GM12878 (cell line): Measurements from ENCODE around the gene TRPT1. TPM values are rescaled to one million over a fixed set of nuclear protein-coding genes. Genes with fewer than 3 reads are reported as not detected.

Experiments
- ATAC-seq: fragments of 200-7000 bp; cut with Tn5 transposase; 3 replicates; pipeline ENCODE4 v1.9.1; 2020; ENCODE audit warnings: mild to moderate bottlenecking, moderate library complexity
- BruUV-seq: library from RNA; stranded (reverse); fragments of 400-500 nt; replicated peaks from 2 replicates; lab custom pipeline; 2021; lab: Mats Ljungman, UMichigan
- CTCF ChIA-PET: fragments of 300-600 bp; sonication (Branson Sonifier 250); formaldehyde crosslinking; extraction: SDS; loops from one replicate; lab custom pipeline; 2021; ENCODE audit warnings: inconsistent platforms; lab: Yijun Ruan, JAX
- POLR2A ChIA-PET: fragments of 350-600 bp; formaldehyde crosslinking; extraction: SDS; loops from one replicate; lab custom pipeline; 2021; ENCODE audit warnings: inconsistent platforms; lab: Charles Lee
- RAD21 ChIA-PET: fragments of 300-600 bp; sonication (Branson Sonifier 250); formaldehyde crosslinking; loops from one replicate; lab custom pipeline; 2023; ENCODE audit warnings: antibody characterized with exemption; ENCODE audit not compliant: unreplicated experiment; lab: Charles Lee
- SMC1A ChIA-PET: fragments of 300-600 bp; sonication (Branson Sonifier 250); formaldehyde crosslinking; loops from one replicate; lab custom pipeline; 2023; ENCODE audit not compliant: unreplicated experiment, uncharacterized antibody; lab: Charles Lee
- DNase-seq: peaks from one replicate; pipeline ENCODE4 v3.0.0-alpha.2; 2011; ENCODE audit warnings: low read depth, low spot score
- FAIRE-seq: peaks from 3 replicates; lab custom pipeline; 2011; peaks lifted over from hg19 to GRCh38; lab: Jason Lieb, UNC
- H2AFZ ChIP-seq: 2 replicates; pipeline ENCODE4 v1.6.0; 2011; ENCODE audit warnings: low read depth, low read length, control low read depth; ENCODE audit not compliant: control insufficient read depth
- H3K27ac ChIP-seq: 2 replicates; pipeline ENCODE4 v1.5.1; 2011; ENCODE audit warnings: control low read depth; ENCODE audit not compliant: control insufficient read depth, insufficient read depth
- H3K27me3 ChIP-seq, 2 experiments: replicated peaks in 1 of 2; 2 replicates each; pipeline versions ENCODE4 v1.6.0 to v1.6.1; 2011; ENCODE audit warnings: low read length in 1 of 2; ENCODE audit not compliant: control insufficient read depth in 2 of 2, insufficient read depth in 2 of 2
- H3K36me3 ChIP-seq, 2 experiments: 2 replicates each; pipeline ENCODE4 v1.5.1; 2011; ENCODE audit warnings: low read length in 1 of 2; ENCODE audit not compliant: control insufficient read depth in 2 of 2, insufficient read depth in 2 of 2
- H3K4me1 ChIP-seq: 2 replicates; pipeline ENCODE4 v1.6.1; 2011; ENCODE audit warnings: mild to moderate bottlenecking, low read length, moderate library complexity, mixed read lengths; ENCODE audit not compliant: control insufficient read depth, insufficient read depth
- H3K4me2 ChIP-seq: 2 replicates; pipeline ENCODE4 v1.6.0; 2011; ENCODE audit warnings: control low read depth; ENCODE audit not compliant: control insufficient read depth, insufficient read depth
- H3K4me3 ChIP-seq: fragments of 200-600 bp; sonication (generic); 2 replicates; pipeline ENCODE4 v1.5.1; 2016
- H3K79me2 ChIP-seq: 2 replicates; pipeline ENCODE4 v1.6.0; 2011; ENCODE audit warnings: low read length; ENCODE audit not compliant: control insufficient read depth, insufficient read depth
- H3K9ac ChIP-seq: 2 replicates; pipeline ENCODE4 v1.8.0; 2011; ENCODE audit warnings: low read length, control low read depth, mixed read lengths; ENCODE audit not compliant: control insufficient read depth, insufficient read depth
- H3K9me3 ChIP-seq: replicated peaks from 3 replicates; pipeline ENCODE4 v1.5.1; 2011; ENCODE audit warnings: mild to moderate bottlenecking, low read length; ENCODE audit not compliant: control insufficient read depth, insufficient read depth
- H4K20me1 ChIP-seq: 2 replicates; pipeline ENCODE4 v1.6.0; 2011; ENCODE audit not compliant: control insufficient read depth, insufficient read depth
- ASH2L ChIP-seq: fragments of 300-600, 200-600 bp; sonication (generic); IDR thresholded peaks from 2 replicates; pipeline ENCODE4 v1.6.1; 2017; ENCODE audit warnings: low read depth, mild to moderate bottlenecking, borderline replicate concordance
- CHD1 ChIP-seq: IDR thresholded peaks from 2 replicates; pipeline ENCODE4 v1.6.1; 2012; ENCODE audit warnings: low read depth, low read length, improper control_type of control experiment
- CHD2 ChIP-seq: IDR thresholded peaks from 2 replicates; pipeline ENCODE4 v1.6.1; 2011; ENCODE audit warnings: low read depth, low read length, improper control_type of control experiment, borderline replicate concordance
- JUNB ChIP-seq: IDR thresholded peaks from 2 replicates; pipeline ENCODE4 v1.6.1; 2016; ENCODE audit warnings: antibody characterized with exemption, mild to moderate bottlenecking
- KDM1A ChIP-seq: fragments of 200-600 bp; sonication (generic); IDR thresholded peaks from 2 replicates; pipeline ENCODE4 v1.6.1; 2016; ENCODE audit warnings: borderline replicate concordance
- NBN ChIP-seq: fragments of 450-650 bp; IDR thresholded peaks from 2 replicates; pipeline ENCODE4 v1.6.1; 2016
- NFIC ChIP-seq: IDR thresholded peaks from 2 replicates; pipeline ENCODE4 v1.6.1; 2012; ENCODE audit warnings: low read depth, mild to moderate bottlenecking, inconsistent platforms, low read length, moderate library complexity
- NFYB ChIP-seq: IDR thresholded peaks from 2 replicates; pipeline ENCODE4 v1.6.1; 2011; ENCODE audit warnings: low read depth, mild to moderate bottlenecking, low read length, improper control_type of control experiment, moderate library complexity; ENCODE audit not compliant: insufficient read depth
- NRF1 ChIP-seq: conservative IDR thresholded peaks from 2 replicates; pipeline ENCODE4 v1.6.1; 2011; ENCODE audit warnings: mild to moderate bottlenecking, low read depth, low read length, improper control_type of control experiment
- PAX5 ChIP-seq: IDR thresholded peaks from 2 replicates; pipeline ENCODE4 v1.6.1; 2011; ENCODE audit warnings: low read depth, low read length, borderline replicate concordance
- PAX8 ChIP-seq: fragments of 450-650 bp; IDR thresholded peaks from 2 replicates; pipeline ENCODE4 v1.6.1; 2017; ENCODE audit warnings: mild to moderate bottlenecking, moderate library complexity
- POLR2AphosphoS5 ChIP-seq: IDR thresholded peaks from 2 replicates; pipeline ENCODE4 v1.6.1; 2011; ENCODE audit warnings: mild to moderate bottlenecking, low read length, inconsistent platforms
- RBBP5 ChIP-seq: fragments of 200-600 bp; sonication (generic); conservative IDR thresholded peaks from 2 replicates; pipeline ENCODE4 v1.6.1; 2016
- RELB ChIP-seq: fragments of 450-650 bp; IDR thresholded peaks from 2 replicates; pipeline ENCODE4 v1.6.1; 2017; ENCODE audit warnings: low read depth, mild to moderate bottlenecking, moderate library complexity
- SREBF1 ChIP-seq: IDR thresholded peaks from 2 replicates; pipeline ENCODE4 v1.6.1; 2012; ENCODE audit warnings: mild to moderate bottlenecking, low read length
- STAT1 ChIP-seq: fragments of 450-650 bp; conservative IDR thresholded peaks from 2 replicates; pipeline ENCODE4 v1.6.1; 2014; ENCODE audit warnings: antibody characterized with exemption, mild to moderate bottlenecking
- TBL1XR1 ChIP-seq: IDR thresholded peaks from 2 replicates; pipeline ENCODE4 v1.6.1; 2012; ENCODE audit warnings: low read depth, low read length, improper control_type of control experiment
- TCF7 ChIP-seq: IDR thresholded peaks from 2 replicates; pipeline ENCODE4 v1.6.1; 2014; ENCODE audit warnings: antibody characterized with exemption, borderline replicate concordance
- WGBS: methylation state at CpG from one replicate; pipeline ENCODE4 v1.1.6; 2016; ENCODE audit warnings: low lambda C conversion rate; ENCODE audit not compliant: insufficient replicate concordance, insufficient coverage; ENCODE audit errors: missing lambda C conversion rate; 5-methylcytosine and 5-hydroxymethylcytosine counted together
- in situ Hi-C: fragments of 300-500 bp; cut with MboI; formaldehyde crosslinking; loops from 9 replicates; pipeline ENCODE4 v1.14.3; 2018; ENCODE audit warnings: mixed read lengths
- intact Hi-C: fragments of 100-400 bp; cut with micrococcal nuclease; formaldehyde crosslinking; loops from one replicate; pipeline ENCODE4 v1.14.2; 2022; ENCODE audit not compliant: unreplicated experiment
- polyA plus RNA-seq, 11 experiments: library from polyadenylated mRNA; depleted of rRNA in 4 of 11; unstranded in 6 of 11; stranded (reverse) in 5 of 11; fragments of >200 nt; fragmentation: Nextera tagmentation in 4 of 11; fragmentation: Illumina TruSeq in 1 of 11; extraction: Ambion mirVana in 4 of 11; extraction: Trizol in 1 of 11; gene quantifications; 1 replicate in 1 of 11; 2 replicates in 10 of 11; pipeline versions ENCODE4 v1.2.1 to v1.2.3, GENCODE V29; 2011 to 2016; ENCODE audit warnings: inconsistent platforms in 2 of 11, missing spikeins in 2 of 11, low read depth in 1 of 11
- total RNA-seq, 4 experiments: library from RNA; depleted of rRNA in 3 of 4; stranded (reverse); fragments of >200 nt in 3 of 4; fragmentation: Illumina TruSeq in 1 of 4; extraction: Trizol in 1 of 4; gene quantifications; 2 replicates each; pipeline versions ENCODE4 v1.2.1 to v1.2.3, GENCODE V29; 2013 to 2021
- TF ChIP-seq, protein P1 (sequence below): IDR thresholded peaks from 2 replicates; pipeline ENCODE4 v1.6.1; 2012; ENCODE audit warnings: mild to moderate bottlenecking, low read depth, low read length
- TF ChIP-seq, protein P2 (sequence below): IDR thresholded peaks from 2 replicates; pipeline ENCODE4 v1.6.1; 2011; ENCODE audit warnings: low read depth, mild to moderate bottlenecking, low read length, moderate library complexity, borderline replicate concordance; ENCODE audit errors: extremely low read depth

TRPT1 gene
- total and polyA plus RNA-seq, 10 of the 15 experiments (the other 5 are each of a cell fraction or from before 2014, with no cell fraction given), result 7.1 to 63.0 (median 31.4) TPM

GRCh38 chr11:64232967-64233315, 7.0 kb upstream of the TRPT1 start:
- SMC1A ChIA-PET, result interaction anchor here (1.2 kb wide), 1 partner anchor 27 kb away, joined by 3 read pairs; no protein-coding TSS in a partner anchor
- intact Hi-C loops, result no loop called here
- DNase-seq (no peak), ATAC-seq (no peak), FAIRE-seq (no peak)
- Histone ChIP-seq H3K27me3 (no peaks in the 10 kb centered on the region), H3K4me1 (peaks cover 42% of the 10 kb centered on the region), H3K9ac (no peak overlapping the region), H3K36me3 (peaks cover 0 to 3% of the 10 kb centered on the region in 2 experiments; a peak in 2 of 4 replicates), H2AFZ (no peak overlapping the region), H3K27ac (no peak overlapping the region), H3K79me2 (peaks cover 20% of the 10 kb centered on the region), H3K9me3 (no peaks in the 10 kb centered on the region), H3K4me3 (no peak overlapping the region), H3K4me2 (no peak overlapping the region), H4K20me1 (no peaks in the 10 kb centered on the region)
- POLR2A ChIA-PET, result interaction anchor here (0.6 to 2.6 kb wide), 5 partner anchors 13 to 1632 kb away, joined by 3 to 12 read pairs (median 4); partner anchors contain the start of gene FERMT3
- no peak for TF ChIP-seq PAX5
- no peak for TF ChIP-seq STAT1
- no peak for TF ChIP-seq RBBP5
- TF ChIP-seq PAX8, result no peak
- TF ChIP-seq NFYB, result no peak
- TF ChIP-seq TBL1XR1, result no peak
- TF ChIP-seq CHD1, result no peak
- TF ChIP-seq KDM1A, result no peak
- TF ChIP-seq NRF1, result no peak
- no peak for TF ChIP-seq NBN
- TF ChIP-seq JUNB, result no peak
- TF ChIP-seq, protein P1, sequence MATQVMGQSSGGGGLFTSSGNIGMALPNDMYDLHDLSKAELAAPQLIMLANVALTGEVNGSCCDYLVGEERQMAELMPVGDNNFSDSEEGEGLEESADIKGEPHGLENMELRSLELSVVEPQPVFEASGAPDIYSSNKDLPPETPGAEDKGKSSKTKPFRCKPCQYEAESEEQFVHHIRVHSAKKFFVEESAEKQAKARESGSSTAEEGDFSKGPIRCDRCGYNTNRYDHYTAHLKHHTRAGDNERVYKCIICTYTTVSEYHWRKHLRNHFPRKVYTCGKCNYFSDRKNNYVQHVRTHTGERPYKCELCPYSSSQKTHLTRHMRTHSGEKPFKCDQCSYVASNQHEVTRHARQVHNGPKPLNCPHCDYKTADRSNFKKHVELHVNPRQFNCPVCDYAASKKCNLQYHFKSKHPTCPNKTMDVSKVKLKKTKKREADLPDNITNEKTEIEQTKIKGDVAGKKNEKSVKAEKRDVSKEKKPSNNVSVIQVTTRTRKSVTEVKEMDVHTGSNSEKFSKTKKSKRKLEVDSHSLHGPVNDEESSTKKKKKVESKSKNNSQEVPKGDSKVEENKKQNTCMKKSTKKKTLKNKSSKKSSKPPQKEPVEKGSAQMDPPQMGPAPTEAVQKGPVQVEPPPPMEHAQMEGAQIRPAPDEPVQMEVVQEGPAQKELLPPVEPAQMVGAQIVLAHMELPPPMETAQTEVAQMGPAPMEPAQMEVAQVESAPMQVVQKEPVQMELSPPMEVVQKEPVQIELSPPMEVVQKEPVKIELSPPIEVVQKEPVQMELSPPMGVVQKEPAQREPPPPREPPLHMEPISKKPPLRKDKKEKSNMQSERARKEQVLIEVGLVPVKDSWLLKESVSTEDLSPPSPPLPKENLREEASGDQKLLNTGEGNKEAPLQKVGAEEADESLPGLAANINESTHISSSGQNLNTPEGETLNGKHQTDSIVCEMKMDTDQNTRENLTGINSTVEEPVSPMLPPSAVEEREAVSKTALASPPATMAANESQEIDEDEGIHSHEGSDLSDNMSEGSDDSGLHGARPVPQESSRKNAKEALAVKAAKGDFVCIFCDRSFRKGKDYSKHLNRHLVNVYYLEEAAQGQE, result no peak
- no peak for TF ChIP-seq CHD2
- TF ChIP-seq NFIC, result no peak
- no peak for TF ChIP-seq TCF7
- TF ChIP-seq SREBF1, result no peak
- TF ChIP-seq, protein P2, sequence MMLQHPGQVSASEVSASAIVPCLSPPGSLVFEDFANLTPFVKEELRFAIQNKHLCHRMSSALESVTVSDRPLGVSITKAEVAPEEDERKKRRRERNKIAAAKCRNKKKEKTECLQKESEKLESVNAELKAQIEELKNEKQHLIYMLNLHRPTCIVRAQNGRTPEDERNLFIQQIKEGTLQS, result no peak
- no peak for TF ChIP-seq RELB
- no peak for TF ChIP-seq POLR2AphosphoS5
- no peak for TF ChIP-seq ASH2L
- CTCF ChIA-PET, result interaction anchor here (2.9 kb wide), 1 partner anchor 27 kb away, joined by 18 read pairs; the partner anchor contains the start of gene FERMT3
- in situ Hi-C loops, result loop anchor here (25.0 kb wide), 1 partner anchor 1629 kb away; the partner anchor contains the start of genes CFL1, EFEMP2 and MUS81
- 96% methylated on average over 7 of the region's 8 CpGs for WGBS
- RAD21 ChIA-PET, result interaction anchor here (1.1 to 1.7 kb wide), 3 partner anchors 8 to 71 kb away, joined by 3 to 6 read pairs (median 3); no protein-coding TSS in a partner anchor
- BruUV-seq, result no TSS peak
